NOMO-1 treated with DMSO at 0.1 percent for 48 hours (cell line): ENCODE measurements around the gene GULP1.

Experiments
- DNase-seq: peaks from one replicate; lab custom pipeline; 2025; ENCODE audit not compliant: unreplicated experiment; lab: John Stamatoyannopoulos, UW

The GULP1 gene

DNA sequence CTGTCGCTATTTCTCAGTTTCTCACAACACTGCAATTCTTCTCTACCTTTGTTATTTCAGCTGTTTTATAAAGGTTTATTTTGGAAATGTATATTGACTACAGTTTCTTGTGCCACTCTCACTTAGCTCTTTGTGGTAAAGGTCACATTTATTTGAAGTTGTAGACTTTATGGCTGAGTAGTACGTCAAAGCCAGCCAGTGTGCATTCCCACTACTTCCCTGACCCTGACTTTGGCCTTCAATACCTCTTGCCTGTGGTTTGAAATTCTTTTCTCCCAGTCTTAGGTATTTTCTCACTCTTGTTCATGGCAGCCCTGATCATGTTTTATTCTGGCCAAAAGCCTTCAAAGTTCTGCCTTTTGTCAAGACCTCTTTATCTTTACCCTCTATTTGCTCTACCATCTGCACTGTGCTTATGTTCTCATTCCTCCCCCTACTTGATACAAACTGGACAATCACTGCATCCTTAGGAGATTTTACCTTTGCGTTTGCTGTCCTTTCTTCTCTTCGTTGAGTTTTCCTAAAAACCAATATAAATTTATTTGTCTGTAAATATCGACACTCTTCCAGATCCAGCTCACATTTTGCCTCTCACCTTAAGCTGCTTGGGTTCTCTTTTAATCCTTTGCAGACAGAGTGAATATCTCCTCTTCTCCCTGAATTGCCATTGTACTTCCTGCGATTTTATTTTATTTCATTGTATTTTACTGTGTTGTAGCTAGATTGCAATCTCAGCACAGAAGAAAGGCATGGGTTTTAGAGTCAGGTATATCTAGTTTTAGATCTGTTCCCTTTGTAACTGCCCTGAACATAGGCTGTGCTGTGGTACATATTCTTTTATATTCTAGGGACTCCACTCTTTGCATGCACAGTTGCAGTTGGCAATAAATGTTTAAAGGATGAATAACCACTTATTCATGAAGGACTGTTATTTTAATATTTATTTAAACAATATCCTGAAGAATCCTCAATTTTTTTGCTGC, 31.2 kb downstream of the GULP1 start:
- DNase-seq = no peak

GRCh38 chr2:188324067-188324466, 32.4 kb downstream of the GULP1 start:
- DNase-seq = no peak

- DNase-seq = no peak
Measured at GRCh38 chr2:188326290-188326668, 34.6 kb downstream of the GULP1 start.

GRCh38 chr2:188326669-188327301, 35.1 kb downstream of the GULP1 start:
- DNase-seq = no peak

- no peak for DNase-seq
Measured at GRCh38 chr2:188327518-188328213, 36.0 kb downstream of the GULP1 start.

- no peak for DNase-seq
Measured at GRCh38 chr2:188328419-188328818, 36.7 kb downstream of the GULP1 start.

DNA sequence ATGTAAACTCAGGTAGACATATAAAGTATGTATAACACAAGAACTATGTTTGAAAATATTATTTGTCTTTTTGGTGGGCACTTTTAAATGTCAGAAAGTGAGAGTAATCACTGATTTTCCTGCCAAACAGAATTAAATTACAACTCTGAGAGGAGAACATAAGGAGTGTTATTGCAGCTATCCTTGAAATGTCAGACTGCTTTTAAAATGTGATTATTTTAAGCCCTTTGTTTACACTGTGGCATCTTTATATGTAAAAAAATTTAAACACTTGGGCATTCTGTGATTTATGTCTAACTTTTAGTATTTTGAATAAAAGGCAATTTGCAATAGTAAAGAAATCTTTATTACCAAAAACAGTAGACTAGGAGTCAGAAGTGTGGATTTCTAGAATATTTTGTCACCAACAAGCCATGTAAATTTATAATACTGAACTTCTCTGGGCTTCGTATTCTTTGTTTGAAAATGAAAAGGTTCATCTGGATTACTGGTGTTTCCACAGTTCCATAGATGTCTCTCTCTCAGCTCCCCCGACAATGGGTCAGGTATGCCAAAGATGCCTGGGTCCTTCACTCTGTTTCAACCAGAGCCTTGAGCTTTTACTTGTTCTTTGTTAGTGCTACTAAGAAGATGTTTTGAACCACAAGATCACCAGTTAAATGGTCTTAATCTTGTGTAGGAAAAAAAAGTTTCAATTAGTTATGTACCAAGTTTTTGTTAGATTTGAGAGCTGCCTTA, 38.8 kb downstream of the GULP1 start:
- DNase-seq = no peak

DNA sequence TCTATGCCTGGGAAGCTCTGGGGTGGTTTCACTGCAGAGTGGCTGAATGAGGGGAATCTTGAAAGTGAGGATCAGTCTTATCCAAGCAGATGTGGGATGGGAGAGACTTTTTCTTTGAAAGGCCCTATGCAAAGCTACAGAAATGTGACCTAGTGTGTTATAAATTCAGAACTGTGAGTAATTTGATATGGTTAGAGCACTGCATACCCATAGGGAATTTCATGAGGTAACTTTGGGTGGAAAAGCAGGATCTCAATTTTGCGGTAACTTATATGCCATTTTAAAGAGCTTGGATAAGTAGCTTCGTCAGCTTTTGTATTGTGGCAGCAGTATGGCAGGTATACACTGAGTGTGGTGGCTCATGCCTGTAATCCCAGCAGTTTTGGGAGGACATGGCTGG, 40.9 kb downstream of the GULP1 start:
- no peak for DNase-seq

DNA sequence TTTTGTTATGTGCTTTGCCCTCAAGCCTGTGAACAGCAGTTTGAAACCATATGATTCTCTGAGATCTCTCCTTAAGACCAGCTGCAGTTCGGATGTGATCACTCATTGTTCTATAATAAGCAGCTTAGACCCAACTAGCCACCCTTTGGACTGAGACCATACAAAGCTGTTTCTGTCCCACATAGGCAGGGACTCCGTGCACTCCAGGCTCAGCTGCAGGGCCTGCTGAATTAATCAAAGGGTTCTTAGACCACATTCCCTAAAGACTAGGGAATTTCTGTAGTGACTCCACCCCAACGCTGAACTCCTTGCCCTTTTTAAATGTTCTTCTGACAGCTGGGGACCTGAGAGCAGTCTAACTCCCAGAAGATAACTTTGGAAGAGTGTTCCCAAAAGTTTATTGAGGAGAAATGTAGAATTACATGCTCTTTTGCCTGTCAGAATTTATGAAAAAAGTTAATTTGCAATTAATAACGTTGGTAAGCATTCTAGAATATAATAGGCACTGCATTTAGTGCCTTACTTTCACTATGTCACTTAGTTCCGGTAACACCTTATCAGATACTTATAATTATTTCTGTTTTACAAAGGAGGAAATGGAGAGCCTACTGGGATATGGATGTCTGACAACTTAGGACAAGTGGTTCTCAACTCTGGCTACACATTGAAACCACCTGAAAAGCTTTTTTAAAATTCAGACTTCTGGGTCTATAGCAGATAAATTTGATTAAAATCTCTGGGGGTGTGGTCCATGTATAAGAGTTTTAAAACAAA, 42.3 kb downstream of the GULP1 start:
- DNase-seq = no peak

DNA sequence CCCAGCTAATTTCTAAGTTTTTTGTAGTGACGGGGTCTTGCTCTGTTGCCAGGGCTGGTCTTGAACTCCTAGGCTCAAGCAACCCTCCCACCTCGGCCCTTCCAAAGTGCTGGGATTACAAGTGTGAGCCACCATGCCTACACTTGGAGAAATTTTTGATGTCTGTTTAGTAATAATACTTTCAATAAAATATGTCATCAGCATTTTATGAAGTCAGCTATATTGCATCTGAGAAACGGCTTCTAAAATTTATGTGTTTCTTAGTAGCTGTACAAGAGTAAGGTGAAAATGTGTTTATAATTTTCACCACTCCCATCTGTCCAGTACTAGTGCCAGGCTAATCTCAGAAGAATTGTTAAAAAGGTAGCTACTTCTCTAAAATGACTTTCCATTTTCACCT, 46.8 kb downstream of the GULP1 start:
- no peak for DNase-seq

GRCh38 chr2:188340257-188340656, 48.6 kb downstream of the GULP1 start:
- DNase-seq = no peak

GRCh38 chr2:188345020-188345419, 53.3 kb downstream of the GULP1 start:
- no peak for DNase-seq

DNA sequence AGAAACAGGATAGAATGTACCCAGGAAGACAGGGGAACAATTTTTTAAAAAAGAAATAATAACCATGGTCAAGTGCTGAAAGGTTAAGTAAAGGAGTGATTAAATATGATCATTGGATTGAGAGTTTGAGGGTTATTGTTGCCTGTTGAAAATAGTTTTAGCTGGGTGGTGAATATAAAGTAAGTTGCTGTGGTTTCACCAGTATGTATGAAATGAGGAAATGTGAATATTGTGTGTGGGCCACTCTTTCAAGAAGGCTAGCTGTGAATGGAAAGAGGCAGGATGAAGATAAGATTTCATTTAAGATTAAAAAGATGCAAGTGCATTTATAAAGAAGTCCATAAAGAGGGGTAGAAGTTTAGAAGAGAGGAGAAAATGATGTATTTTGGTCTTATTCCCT, 53.8 kb downstream of the GULP1 start:
- DNase-seq = no peak

- DNase-seq = no peak
Measured at GRCh38 chr2:188345831-188346458, 54.3 kb downstream of the GULP1 start.

- no peak for DNase-seq
Measured at GRCh38 chr2:188349019-188349418, 57.3 kb downstream of the GULP1 start.

GRCh38 chr2:188353282-188353681, 61.6 kb downstream of the GULP1 start:
- no peak for DNase-seq

DNA sequence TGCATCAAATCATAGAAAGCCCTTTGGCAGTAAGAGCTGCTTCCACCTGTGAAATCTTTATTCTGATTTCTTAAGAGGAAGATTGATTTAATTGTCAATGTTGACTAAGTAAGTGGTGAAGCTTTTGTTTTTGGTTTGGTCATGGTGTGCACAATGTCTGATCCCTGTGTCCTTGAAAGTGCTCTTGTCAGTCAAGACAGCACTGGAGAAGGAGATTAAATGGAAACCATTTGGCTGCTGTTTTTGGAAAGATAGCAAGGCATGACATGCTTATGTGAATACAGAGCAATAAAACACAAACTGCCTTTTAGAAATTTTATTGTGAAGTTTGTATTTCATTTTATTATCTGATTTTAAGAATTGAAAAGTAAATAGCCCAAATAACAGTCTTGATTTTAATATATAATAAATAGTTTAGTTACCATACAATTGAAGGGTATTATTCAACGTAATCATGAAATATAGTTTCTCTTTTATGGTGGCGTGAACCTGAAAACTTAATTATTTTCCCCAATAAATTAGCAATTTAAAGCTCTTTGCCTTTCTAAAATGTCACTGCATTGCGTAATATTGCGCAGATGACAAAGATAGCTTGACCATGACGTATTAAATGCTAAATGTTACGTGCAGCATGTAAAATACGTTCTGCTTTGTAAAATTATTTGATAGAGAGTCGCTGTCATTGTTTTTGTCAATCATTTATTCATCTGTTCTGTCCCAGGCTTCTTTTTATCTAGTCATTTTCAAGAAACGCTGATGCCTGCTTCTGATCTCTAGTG, 69.0 kb downstream of the GULP1 start:
- no peak for DNase-seq

DNA sequence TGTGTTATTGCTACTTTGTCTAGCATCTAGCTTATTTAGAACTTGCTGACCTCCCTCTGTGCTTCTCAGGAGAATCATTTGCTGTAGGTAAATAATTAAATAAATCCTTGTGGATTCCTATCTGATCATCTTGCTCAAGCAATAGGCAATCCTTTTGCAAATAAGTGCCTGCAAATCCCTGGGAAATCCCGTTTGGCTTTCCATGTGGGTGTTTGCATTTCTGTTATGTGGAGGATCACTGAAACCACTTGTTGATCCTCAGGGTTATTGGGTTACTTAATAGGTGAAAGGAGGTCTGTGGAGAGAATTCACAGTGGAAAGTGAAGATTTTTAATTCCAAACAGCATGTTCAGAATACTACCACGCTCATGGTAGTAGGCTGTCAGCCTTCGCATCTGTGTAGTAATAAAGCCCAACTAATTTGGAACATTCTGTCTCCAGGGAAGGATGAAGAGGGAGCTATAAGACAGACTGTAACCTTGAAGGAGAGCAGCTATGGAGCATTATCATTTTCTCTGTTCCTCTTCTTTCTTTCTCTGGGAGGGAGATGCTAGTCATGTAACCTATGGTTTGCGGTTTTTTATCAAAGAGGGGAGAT, 72.5 kb downstream of the GULP1 start:
- DNase-seq = no peak
